BLaER1 (cell line): ENCODE measurements around the gene IPO13.

Experiments
- H3K27ac ChIP-seq: shearing (Covaris generic); formaldehyde crosslinking; 2 replicates; pipeline ENCODE4 v1.8.1; 2022
- H3K27me3 ChIP-seq: shearing (Covaris generic); formaldehyde crosslinking; 2 replicates; pipeline ENCODE4 v1.8.1; 2022
- H3K36me3 ChIP-seq: shearing (Covaris generic); formaldehyde crosslinking; 2 replicates; pipeline ENCODE4 v1.8.1; 2022
- H3K4me1 ChIP-seq: shearing (Covaris generic); formaldehyde crosslinking; 2 replicates; pipeline ENCODE4 v1.8.1; 2022
- H3K4me2 ChIP-seq: shearing (Covaris generic); formaldehyde crosslinking; 2 replicates; pipeline ENCODE4 v1.8.1; 2022
- H3K4me3 ChIP-seq: shearing (Covaris generic); formaldehyde crosslinking; 2 replicates; pipeline ENCODE4 v1.8.1; 2022
- H3K9ac ChIP-seq: shearing (Covaris generic); formaldehyde crosslinking; 2 replicates; pipeline ENCODE4 v1.8.1; 2022
- H3K9me3 ChIP-seq: shearing (Covaris generic); formaldehyde crosslinking; 2 replicates; pipeline ENCODE4 v1.8.1; 2022
- H4K20me1 ChIP-seq: shearing (Covaris generic); formaldehyde crosslinking; 2 replicates; pipeline ENCODE4 v1.8.1; 2022
- Cebpa-rat ChIP-seq: shearing (Covaris generic); IDR thresholded peaks from 2 replicates; pipeline ENCODE4 v1.8.1; 2022

The IPO13 gene

DNA sequence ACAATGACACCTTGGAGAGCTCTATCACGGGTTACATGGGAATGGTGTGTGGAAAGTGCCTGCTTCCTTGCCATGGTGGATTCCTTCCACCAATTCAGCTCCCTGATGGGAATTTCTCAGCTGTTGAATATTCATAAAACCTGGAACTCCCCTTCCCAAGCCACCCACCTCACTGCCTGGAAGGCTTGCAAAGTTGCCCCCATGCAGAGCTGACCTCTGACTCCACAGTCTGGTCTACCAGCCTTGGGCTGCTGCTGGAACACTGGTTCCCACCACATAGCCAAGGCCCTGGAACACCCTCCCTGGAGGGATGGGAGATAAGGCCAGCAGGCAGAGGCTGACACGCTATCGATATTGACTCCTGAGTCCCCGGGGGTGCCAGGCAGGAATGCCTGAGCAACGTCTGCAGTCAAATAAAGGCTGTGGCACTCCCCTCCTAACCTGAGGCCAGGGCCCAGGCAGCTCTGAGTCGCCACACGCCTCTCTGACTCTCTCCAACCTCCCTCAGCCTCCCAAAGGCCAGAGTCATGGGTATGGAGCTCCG is 53.4 kb downstream of the IPO13 start:
- Histone ChIP-seq H3K4me3 (no peak overlapping the region), H3K9me3 (no peaks in the 10 kb centered on the region), H4K20me1 (no peaks in the 10 kb centered on the region), H3K27ac (no peak overlapping the region), H3K4me1 (peaks cover 30% of the 10 kb centered on the region), H3K36me3 (no peaks in the 10 kb centered on the region), H3K9ac (no peak overlapping the region), H3K4me2 (no peak overlapping the region), H3K27me3 (no peaks in the 10 kb centered on the region)
- no peak for TF ChIP-seq Cebpa-rat

DNA sequence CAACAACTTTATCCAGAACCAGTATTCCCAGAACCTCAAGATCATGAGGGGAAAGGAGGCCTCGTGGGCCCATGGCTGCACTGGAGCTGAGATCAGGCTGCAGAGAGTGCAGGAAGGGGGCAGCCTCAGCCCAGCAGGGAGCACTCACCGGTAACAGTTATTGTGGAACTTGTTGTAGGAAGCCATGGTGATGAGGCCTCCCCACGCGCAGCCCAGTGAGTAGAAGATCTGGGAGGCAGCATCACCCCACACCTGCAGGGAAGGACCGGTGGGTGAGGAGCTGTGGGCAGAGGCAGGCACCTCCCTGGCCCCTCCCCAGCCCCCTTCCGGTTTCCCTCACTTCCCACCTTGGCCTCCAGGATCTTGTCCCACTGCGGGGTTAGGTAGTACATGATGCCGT is 55.4 kb downstream of the IPO13 start:
- TF ChIP-seq Cebpa-rat = no peak
- no peaks in the 10 kb centered on the region for H3K36me3 ChIP-seq
- H4K20me1 ChIP-seq = no peaks in the 10 kb centered on the region
- H3K4me3 ChIP-seq = no peak overlapping the region
- H3K4me1 ChIP-seq = peaks cover 16% of the 10 kb centered on the region
- no peaks in the 10 kb centered on the region for H3K27me3 ChIP-seq
- H3K9ac ChIP-seq = no peak overlapping the region
- H3K27ac ChIP-seq = no peak overlapping the region
- no peaks in the 10 kb centered on the region for H3K9me3 ChIP-seq
- H3K4me2 ChIP-seq = no peak overlapping the region

GRCh38 chr1:44002606-44003157 is 55.9 kb downstream of the IPO13 start:
- Histone ChIP-seq H3K4me2 (no peak overlapping the region), H3K4me1 (peaks cover 16% of the 10 kb centered on the region), H3K27me3 (no peaks in the 10 kb centered on the region), H3K27ac (no peak overlapping the region), H3K4me3 (no peak overlapping the region), H3K9ac (no peak overlapping the region), H3K9me3 (no peaks in the 10 kb centered on the region), H4K20me1 (no peaks in the 10 kb centered on the region), H3K36me3 (no peaks in the 10 kb centered on the region)
- TF ChIP-seq Cebpa-rat = no peak

GRCh38 chr1:44008259-44008658 is 61.5 kb downstream of the IPO13 start:
- Histone ChIP-seq H3K9ac (no peak overlapping the region), H3K4me3 (no peak overlapping the region), H3K27me3 (no peaks in the 10 kb centered on the region), H4K20me1 (no peaks in the 10 kb centered on the region), H3K4me1 (peaks cover 32% of the 10 kb centered on the region), H3K27ac (no peak overlapping the region), H3K9me3 (no peaks in the 10 kb centered on the region), H3K4me2 (no peak overlapping the region), H3K36me3 (no peaks in the 10 kb centered on the region; the same call in 1 of the 2 replicates)
- TF ChIP-seq Cebpa-rat = no peak

- Histone ChIP-seq H3K36me3 (no peaks in the 10 kb centered on the region; the same call in 1 of the 2 replicates), H3K27ac (0 out of 2 replicates have a peak overlapping the region, but pooled peaks have one; percentile 18), H3K9me3 (no peaks in the 10 kb centered on the region), H4K20me1 (no peaks in the 10 kb centered on the region), H3K4me3 (no peak overlapping the region), H3K4me2 (peak overlapping the region; percentile 54), H3K4me1 (peaks cover 34% of the 10 kb centered on the region), H3K9ac (no peak overlapping the region), H3K27me3 (no peaks in the 10 kb centered on the region)
- TF ChIP-seq Cebpa-rat = no peak
These were observed 64.3 kb downstream of the IPO13 start for GRCh38 chr1:44010935-44011471.

DNA sequence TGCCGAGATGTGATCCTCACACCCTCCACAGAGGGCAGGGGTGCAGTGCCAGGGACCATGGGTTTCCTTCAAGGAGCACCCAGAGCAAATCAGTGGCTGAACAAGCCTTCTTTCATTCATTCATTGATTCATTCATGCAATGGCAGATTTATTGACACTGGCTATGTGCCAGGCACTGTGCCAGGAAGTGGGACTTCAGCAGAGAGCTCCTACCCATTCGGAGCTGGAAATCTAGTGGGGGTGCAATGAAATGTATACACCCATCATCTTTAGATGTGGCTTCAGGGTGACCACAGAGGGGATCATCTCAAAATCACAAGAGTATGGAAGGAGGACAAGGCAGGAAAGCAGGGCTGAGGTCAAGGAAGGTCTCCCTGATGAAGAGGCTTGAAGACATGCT is 65.7 kb downstream of the IPO13 start:
- Histone ChIP-seq H4K20me1 (no peaks in the 10 kb centered on the region), H3K9ac (no peak overlapping the region), H3K4me3 (no peak overlapping the region), H3K4me2 (peak overlapping the region; percentile 54), H3K4me1 (peaks cover 34% of the 10 kb centered on the region), H3K27me3 (no peaks in the 10 kb centered on the region), H3K9me3 (no peaks in the 10 kb centered on the region), H3K36me3 (no peaks in the 10 kb centered on the region; the same call in 1 of the 2 replicates), H3K27ac (no peak overlapping the region)
- TF ChIP-seq Cebpa-rat = no peak

DNA sequence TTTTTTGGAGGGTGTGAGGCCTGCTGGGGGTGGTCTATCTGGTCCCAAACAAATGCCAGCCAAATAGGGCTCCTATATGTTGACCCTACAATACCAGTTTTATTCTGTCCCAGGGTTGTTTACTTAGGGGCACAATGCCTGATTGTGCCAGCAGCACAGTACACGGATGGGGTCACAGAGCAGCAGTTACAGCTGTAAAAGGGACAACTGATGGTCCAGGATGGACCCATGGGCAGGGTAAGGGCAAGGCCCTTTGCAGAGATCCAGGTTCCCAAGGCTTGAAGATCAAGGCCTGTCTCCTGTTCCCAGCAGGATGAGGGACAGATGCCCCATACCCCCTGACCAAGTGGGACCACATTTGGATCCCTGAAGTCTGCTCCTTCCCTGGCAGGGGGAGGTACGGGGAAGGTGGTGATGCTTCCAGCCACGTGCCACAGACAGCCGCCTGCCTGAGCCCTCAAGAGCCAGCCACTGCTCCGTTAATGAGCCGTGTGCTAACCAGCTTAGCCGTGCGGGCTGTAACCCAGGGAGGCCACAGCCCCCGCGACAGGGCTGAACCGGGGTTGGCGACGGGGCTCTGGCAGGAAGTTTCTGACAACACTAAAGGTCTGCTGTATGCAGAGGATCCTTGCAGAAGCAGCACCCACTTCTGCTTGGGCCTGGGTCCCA is 66.3 kb downstream of the IPO13 start:
- Histone ChIP-seq H3K27me3 (no peaks in the 10 kb centered on the region), H3K27ac (no peak overlapping the region), H3K9me3 (no peaks in the 10 kb centered on the region), H3K9ac (0 out of 2 replicates have a peak overlapping the region, but pooled peaks have one; percentile 29), H3K4me1 (peaks cover 34% of the 10 kb centered on the region), H3K4me3 (no peak overlapping the region), H3K36me3 (no peaks in the 10 kb centered on the region; the same call in 1 of the 2 replicates), H3K4me2 (peak overlapping the region; percentile 54), H4K20me1 (no peaks in the 10 kb centered on the region)
- no peak for TF ChIP-seq Cebpa-rat

DNA sequence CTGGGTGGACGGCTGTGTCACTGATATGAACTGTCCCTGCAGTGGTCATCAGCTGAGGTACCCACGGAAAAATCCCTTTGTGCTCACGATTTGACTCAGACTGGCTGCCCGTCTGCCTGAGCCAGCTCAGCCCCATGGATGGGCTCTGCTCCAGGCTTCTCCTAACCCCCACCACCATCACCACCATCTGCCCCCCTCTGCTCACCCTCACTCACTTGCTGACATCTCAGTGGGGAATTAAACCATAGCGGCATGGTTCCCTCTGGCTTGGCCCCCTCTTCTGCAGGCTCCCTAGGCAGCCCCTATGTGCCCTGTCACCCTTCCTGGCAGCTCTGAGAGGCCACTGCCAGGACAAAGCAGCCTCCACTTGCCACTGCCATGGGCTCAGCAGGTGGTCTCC is 67.2 kb downstream of the IPO13 start:
- Histone ChIP-seq H3K4me1 (peaks cover 34% of the 10 kb centered on the region), H3K36me3 (no peaks in the 10 kb centered on the region; the same call in 1 of the 2 replicates)
- no peak for TF ChIP-seq Cebpa-rat

GRCh38 chr1:44014365-44015104 is 67.8 kb downstream of the IPO13 start:
- TF ChIP-seq Cebpa-rat = no peak

More for the DNA sequence above, 67.2 kb downstream of the IPO13 start:
- no peaks in the 10 kb centered on the region for H4K20me1 ChIP-seq
- H3K9ac ChIP-seq = no peak overlapping the region
- H3K9me3 ChIP-seq = no peaks in the 10 kb centered on the region
- H3K27me3 ChIP-seq = no peaks in the 10 kb centered on the region
- no peak overlapping the region for H3K4me3 ChIP-seq
- peak overlapping the region; percentile 54; the same call in 1 of the 2 replicates for H3K4me2 ChIP-seq
- H3K27ac ChIP-seq = no peak overlapping the region

More at GRCh38 chr1:44014365-44015104, 67.8 kb downstream of the IPO13 start:
- no peak overlapping the region for H3K27ac ChIP-seq
- H4K20me1 ChIP-seq = no peaks in the 10 kb centered on the region
- H3K9me3 ChIP-seq = no peaks in the 10 kb centered on the region
- no peaks in the 10 kb centered on the region for H3K27me3 ChIP-seq
- H3K4me1 ChIP-seq = peaks cover 34% of the 10 kb centered on the region
- H3K36me3 ChIP-seq = no peaks in the 10 kb centered on the region; the same call in 1 of the 2 replicates
- no peak overlapping the region for H3K4me3 ChIP-seq
- no peak overlapping the region for H3K9ac ChIP-seq
- no peak overlapping the region for H3K4me2 ChIP-seq
